Neural progenitor cell (in vitro differentiated cells): Measurements from ENCODE around the gene WDR88.

Source experiments
- EZH2 ChIP-seq: fragments of 200-600 bp; sonication (generic); IDR thresholded peaks from 2 replicates; pipeline ENCODE4 v1.6.1; 2017; ENCODE audit warnings: antibody characterized with exemption, mild to moderate bottlenecking, moderate library complexity
- EZH2phosphoT487 ChIP-seq: fragments of 200-600 bp; sonication (generic); IDR thresholded peaks from 2 replicates; pipeline ENCODE4 v1.6.1; 2017; ENCODE audit warnings: antibody characterized with exemption
- TF ChIP-seq, protein P1 (sequence below): fragments of 200-600 bp; sonication (generic); IDR thresholded peaks from 2 replicates; pipeline ENCODE4 v1.5.1; 2017; ENCODE audit warnings: antibody characterized with exemption, mild to moderate bottlenecking

DNA sequence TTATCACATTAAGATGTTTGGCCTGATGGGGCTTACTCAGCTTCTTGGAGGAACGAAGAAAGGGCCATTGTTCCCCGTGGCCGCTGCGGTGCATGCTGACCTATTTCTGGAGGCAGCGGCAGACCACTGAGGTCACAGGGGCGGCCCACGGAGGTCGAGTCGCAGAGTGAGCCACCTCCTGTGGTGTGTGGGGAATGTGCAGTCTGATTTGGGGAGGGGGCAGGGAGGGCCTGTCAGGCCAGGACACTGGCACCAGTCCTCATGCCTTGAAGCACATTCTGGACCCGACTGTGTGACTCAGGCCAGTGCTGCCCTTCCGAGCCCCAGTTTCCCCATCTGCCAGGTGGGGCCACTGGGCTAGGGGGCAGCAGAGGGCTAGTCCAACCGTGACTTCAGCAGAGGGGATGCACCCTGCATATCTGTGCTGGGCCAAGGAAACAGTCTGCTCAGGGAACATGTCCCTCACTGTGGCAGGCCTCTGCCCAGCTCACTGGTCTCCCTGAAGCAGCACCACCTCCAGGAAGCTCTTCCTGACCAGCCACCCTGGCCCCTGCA lies 87.4 kb downstream of the WDR88 start:
- no peak for TF ChIP-seq EZH2phosphoT487
- TF ChIP-seq, protein P1, sequence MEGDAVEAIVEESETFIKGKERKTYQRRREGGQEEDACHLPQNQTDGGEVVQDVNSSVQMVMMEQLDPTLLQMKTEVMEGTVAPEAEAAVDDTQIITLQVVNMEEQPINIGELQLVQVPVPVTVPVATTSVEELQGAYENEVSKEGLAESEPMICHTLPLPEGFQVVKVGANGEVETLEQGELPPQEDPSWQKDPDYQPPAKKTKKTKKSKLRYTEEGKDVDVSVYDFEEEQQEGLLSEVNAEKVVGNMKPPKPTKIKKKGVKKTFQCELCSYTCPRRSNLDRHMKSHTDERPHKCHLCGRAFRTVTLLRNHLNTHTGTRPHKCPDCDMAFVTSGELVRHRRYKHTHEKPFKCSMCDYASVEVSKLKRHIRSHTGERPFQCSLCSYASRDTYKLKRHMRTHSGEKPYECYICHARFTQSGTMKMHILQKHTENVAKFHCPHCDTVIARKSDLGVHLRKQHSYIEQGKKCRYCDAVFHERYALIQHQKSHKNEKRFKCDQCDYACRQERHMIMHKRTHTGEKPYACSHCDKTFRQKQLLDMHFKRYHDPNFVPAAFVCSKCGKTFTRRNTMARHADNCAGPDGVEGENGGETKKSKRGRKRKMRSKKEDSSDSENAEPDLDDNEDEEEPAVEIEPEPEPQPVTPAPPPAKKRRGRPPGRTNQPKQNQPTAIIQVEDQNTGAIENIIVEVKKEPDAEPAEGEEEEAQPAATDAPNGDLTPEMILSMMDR = peak; percentile 49
- no peak for TF ChIP-seq EZH2
